Nephron (organoid): Measurements from ENCODE around the gene ANKLE1.
A peak's percentile ranks its signal among the peaks of the same experiment; 100 is the strongest.

Experiments
- H3K27ac Mint-ChIP-seq, 3 experiments: 2 replicates each; pipeline ENCODE4 v1.8.0; 2020; ENCODE audit warnings: mixed read lengths in 3 of 3, mild to moderate bottlenecking in 2 of 3, moderate library complexity in 1 of 3
- H3K27me3 Mint-ChIP-seq: 2 replicates; pipeline ENCODE4 v1.8.0; 2021; ENCODE audit warnings: low read depth, mild to moderate bottlenecking, moderate library complexity, mixed read lengths
- H3K36me3 Mint-ChIP-seq: 2 replicates; pipeline ENCODE4 v1.8.0; 2020; ENCODE audit warnings: low read depth, mixed read lengths
- H3K4me1 Mint-ChIP-seq: 2 replicates; pipeline ENCODE4 v1.8.0; 2020; ENCODE audit warnings: mixed read lengths
- H3K4me3 Mint-ChIP-seq, 3 experiments: 2 replicates each; pipeline ENCODE4 v1.8.0; 2020; ENCODE audit warnings: mild to moderate bottlenecking in 3 of 3, mixed read lengths in 3 of 3, moderate library complexity in 2 of 3
- H3K9me3 Mint-ChIP-seq: 2 replicates; pipeline ENCODE4 v1.8.0; 2020; ENCODE audit warnings: mixed read lengths
- TF ChIP-seq, protein P1 (sequence below), 3 experiments: fragments of 200-600 bp; sonication (generic); IDR thresholded peaks; one replicate each; pipeline ENCODE4 v1.5.0; 2021; ENCODE audit warnings: antibody characterized with exemption in 3 of 3; ENCODE audit not compliant: unreplicated experiment in 3 of 3

Gene ANKLE1

GRCh38 chr19:17302391-17303166 lies 20.9 kb downstream of the ANKLE1 start:
- peak overlapping the region; percentile 80 to 94 (median 87) for H3K4me3 Mint-ChIP-seq
- peaks cover 39% of the 10 kb centered on the region for H3K4me1 Mint-ChIP-seq
- no peaks in the 10 kb centered on the region for H3K9me3 Mint-ChIP-seq

DNA sequence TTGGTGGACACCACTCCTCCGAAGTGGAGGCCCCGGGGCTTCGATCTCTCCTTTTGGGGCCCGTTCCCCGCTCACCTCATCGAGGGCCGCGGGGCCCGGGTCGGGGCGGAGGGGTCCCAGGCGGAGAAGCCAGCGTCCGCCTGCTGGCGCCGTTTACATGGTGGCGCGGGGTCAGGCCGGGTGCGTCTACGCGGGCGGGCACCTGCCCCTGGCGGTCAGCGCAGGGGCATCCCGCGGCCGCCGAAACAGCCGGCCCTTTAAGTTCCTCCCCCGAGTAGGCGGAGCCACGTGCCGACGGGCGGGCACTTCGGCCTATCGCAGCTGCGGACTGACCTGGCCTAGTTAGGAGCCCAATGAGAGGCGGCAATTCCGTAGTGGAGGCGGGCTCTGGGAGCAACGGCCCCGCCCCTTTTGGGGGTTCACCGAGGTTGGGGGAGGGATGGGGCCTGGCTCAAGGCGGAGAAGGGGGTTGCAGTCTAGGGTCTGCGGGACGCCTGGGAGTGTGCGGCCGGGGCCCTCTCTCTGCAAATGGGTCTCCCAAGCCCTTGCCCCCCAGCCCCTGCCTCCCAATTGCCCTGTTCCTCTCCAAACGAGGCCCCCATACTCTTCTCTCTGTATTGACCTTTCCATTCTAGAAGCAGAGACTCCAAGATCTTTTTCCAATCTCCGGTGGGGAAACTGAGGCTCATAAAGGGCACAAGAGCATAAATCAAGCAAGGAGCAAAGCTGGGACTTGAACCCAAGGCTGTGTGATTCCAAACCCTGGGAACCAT lies 21.7 kb downstream of the ANKLE1 start, which contains the start of gene ABHD8:
TSS of gene ABHD8 (minus strand) at position 259 of the 773 bp plus-strand sequence. CDS start 1,809 bp downstream, outside the sequence.
- TF ChIP-seq, protein P1, sequence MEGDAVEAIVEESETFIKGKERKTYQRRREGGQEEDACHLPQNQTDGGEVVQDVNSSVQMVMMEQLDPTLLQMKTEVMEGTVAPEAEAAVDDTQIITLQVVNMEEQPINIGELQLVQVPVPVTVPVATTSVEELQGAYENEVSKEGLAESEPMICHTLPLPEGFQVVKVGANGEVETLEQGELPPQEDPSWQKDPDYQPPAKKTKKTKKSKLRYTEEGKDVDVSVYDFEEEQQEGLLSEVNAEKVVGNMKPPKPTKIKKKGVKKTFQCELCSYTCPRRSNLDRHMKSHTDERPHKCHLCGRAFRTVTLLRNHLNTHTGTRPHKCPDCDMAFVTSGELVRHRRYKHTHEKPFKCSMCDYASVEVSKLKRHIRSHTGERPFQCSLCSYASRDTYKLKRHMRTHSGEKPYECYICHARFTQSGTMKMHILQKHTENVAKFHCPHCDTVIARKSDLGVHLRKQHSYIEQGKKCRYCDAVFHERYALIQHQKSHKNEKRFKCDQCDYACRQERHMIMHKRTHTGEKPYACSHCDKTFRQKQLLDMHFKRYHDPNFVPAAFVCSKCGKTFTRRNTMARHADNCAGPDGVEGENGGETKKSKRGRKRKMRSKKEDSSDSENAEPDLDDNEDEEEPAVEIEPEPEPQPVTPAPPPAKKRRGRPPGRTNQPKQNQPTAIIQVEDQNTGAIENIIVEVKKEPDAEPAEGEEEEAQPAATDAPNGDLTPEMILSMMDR (IDR thresholded peaks at IDR 0.05; ENCODE audit: unreplicated experiment in 3 of 3): peak; percentile 73 to 78 (median 74)

More at GRCh38 chr19:17302391-17303166, 20.9 kb downstream of the ANKLE1 start:
- TF ChIP-seq, protein P1 (IDR thresholded peaks at IDR 0.05; ENCODE audit: unreplicated experiment in 3 of 3): no peak
- H3K27me3 Mint-ChIP-seq: no peaks in the 10 kb centered on the region
- peaks cover 15% of the 10 kb centered on the region for H3K36me3 Mint-ChIP-seq
- H3K27ac Mint-ChIP-seq: no peak overlapping the region

DNA sequence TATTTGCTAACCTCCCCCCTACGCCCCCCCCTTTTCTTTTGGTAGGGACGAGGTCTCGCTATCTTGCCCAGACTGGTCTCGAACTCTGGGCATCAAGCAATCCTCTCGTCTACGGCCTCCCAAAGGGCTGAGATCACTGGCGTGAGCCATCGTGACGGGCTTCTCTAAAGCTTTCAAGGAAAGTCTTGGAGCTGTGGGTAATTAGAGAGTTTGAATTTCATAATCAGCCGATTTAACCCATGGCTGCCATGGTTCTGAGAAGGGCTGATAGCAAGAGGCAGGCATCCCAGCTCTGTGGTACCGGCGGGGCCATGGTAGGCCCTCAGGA lies 22.2 kb downstream of the ANKLE1 start:
- H3K9me3 Mint-ChIP-seq: no peaks in the 10 kb centered on the region
- H3K4me3 Mint-ChIP-seq: peak overlapping the region; percentile 80 to 94 (median 87)
- H3K27ac Mint-ChIP-seq: peak overlapping the region; percentile 79 to 91 (median 86)
- peaks cover 44% of the 10 kb centered on the region for H3K4me1 Mint-ChIP-seq
- H3K27me3 Mint-ChIP-seq: no peaks in the 10 kb centered on the region
- TF ChIP-seq, protein P1 (IDR thresholded peaks at IDR 0.05; ENCODE audit: unreplicated experiment in 3 of 3): no peak
- peaks cover 7% of the 10 kb centered on the region for H3K36me3 Mint-ChIP-seq

More for the DNA sequence above, 21.7 kb downstream of the ANKLE1 start, which contains the start of gene ABHD8:
- H3K27me3 Mint-ChIP-seq: no peaks in the 10 kb centered on the region
- peaks cover 11% of the 10 kb centered on the region for H3K36me3 Mint-ChIP-seq
- H3K9me3 Mint-ChIP-seq: no peaks in the 10 kb centered on the region
- peaks cover 44% of the 10 kb centered on the region for H3K4me1 Mint-ChIP-seq
- peak within 1 kb of the TSS; percentile 80 to 95 (median 94) for H3K4me3 Mint-ChIP-seq
- H3K27ac Mint-ChIP-seq: peak within 1 kb of the TSS; percentile 79 to 91 (median 86)

DNA sequence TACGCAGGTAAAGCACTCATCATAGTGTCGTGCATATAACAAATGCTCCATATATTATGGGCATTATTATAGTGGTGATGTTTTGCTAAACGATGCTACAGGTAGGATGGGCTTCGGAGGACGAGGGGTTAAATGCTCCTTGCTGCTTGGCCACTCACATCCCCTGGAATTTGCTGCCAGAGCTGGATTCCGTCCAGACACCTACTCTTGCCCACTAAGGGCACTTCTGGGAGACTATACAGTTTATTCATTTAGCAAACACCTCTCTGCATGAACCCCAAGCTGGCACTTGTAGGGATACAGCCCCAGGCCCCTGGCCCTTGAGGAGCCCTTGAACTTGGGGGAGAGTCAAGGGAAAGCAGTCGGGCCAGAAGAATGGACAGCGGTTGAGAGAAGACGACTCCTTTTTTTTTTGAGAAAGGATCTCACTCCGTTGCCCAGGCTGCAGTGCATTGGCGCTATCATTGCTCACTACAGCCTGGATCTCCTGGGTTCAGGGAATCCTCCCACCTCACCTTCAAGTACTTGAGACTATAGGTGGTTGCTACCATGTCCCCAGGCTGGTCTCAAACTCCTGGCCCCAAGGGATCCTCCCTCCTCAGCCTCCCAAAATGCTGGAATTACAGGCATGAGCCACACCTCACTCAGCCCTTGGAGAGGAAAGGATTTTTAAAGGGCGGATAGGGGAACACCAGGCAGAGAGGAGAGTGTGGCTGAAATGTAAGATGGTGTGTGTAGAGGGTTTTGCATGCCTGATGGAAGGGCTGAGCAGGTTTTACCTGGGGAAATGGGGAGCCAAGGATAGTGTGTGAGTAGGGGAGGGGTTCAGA lies 22.9 kb downstream of the ANKLE1 start:
- Mint-ChIP-seq H3K4me3 (peak overlapping the region; percentile 90 to 95 (median 94)), H3K27ac (peak overlapping the region; percentile 80 to 93 (median 86)), H3K27me3 (no peaks in the 10 kb centered on the region), H3K4me1 (peaks cover 51% of the 10 kb centered on the region), H3K9me3 (no peaks in the 10 kb centered on the region), H3K36me3 (peaks cover 5% of the 10 kb centered on the region)
- TF ChIP-seq, protein P1 (IDR thresholded peaks at IDR 0.05; ENCODE audit: unreplicated experiment in 3 of 3): no peak

GRCh38 chr19:17305216-17305516 lies 23.5 kb downstream of the ANKLE1 start:
- Mint-ChIP-seq H3K27me3 (no peaks in the 10 kb centered on the region), H3K4me1 (peaks cover 54% of the 10 kb centered on the region), H3K27ac (peak overlapping the region; percentile 80 to 93 (median 86)), H3K36me3 (peaks cover 5% of the 10 kb centered on the region), H3K9me3 (no peaks in the 10 kb centered on the region), H3K4me3 (peak overlapping the region; percentile 90 to 95 (median 94))
- TF ChIP-seq, protein P1 (IDR thresholded peaks at IDR 0.05; ENCODE audit: unreplicated experiment in 3 of 3): no peak
